ENCODE data around the gene GNAZ.

The GNAZ gene

GRCh38 chr22:23091760-23092159 is 21.4 kb downstream of the GNAZ start:
- no peak overlapping the region for H3K4me3 ChIP-seq (ENCODE audit: low read depth, low read length)

GRCh38 chr22:23092217-23092955 is 22.1 kb downstream of the GNAZ start:
- H3K4me3 ChIP-seq (ENCODE audit: low read depth, low read length) = no peak overlapping the region

DNA sequence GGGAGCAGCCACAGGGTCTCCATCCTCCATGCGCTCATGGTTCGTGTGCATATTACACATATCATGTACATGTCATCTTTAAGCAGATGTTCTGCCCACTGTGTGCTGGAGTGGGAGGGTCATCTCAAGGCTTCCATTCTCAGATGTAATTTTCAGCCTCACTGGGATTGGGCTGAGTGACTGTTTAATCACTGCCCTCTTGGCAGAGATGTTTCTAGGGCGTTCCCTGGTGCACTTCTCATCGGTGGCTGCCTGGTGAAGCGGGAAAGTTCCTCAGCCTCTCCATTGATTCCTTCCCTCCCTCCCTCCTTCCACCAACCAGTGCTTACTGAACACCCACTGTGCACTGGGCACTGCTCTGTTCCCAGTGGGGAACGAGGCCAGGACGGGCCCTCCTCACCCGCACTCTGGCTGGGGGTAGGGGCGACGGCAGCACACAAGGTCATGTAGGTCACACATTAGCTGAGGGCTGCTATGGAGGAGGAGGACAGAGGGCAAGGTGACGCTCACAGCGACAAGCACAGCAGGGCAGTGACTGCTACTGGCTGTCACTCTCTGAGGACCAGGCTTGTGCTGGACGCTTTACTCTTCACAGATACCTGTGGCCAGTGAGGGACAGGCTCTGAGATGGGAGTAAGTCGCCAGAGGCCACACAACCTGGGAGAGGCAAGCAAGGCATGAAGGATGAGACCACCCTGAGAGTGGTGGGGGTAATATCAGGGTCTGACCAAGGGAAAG is 22.9 kb downstream of the GNAZ start:
- no peak overlapping the region for H3K4me3 ChIP-seq (ENCODE audit: low read depth, low read length)

DNA sequence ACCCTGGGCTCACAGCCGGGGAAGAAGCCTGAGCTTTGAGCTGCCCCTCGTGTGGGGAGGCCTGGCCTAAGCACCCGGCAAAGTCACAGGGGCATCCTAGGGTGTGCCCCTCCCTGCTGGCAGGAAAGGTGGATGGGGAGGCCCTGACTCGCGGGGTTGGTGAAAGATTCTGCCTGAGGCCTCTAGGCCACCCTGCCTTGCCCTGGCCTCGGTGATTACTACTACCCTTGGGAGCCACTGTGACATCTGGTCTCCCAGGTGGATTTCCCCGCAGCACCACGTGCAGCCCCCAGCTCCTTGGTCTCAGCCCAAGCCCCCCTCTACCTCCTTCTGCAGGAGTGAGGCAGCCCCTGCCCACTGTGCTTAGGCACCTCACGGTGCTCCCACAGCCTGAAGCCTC is 23.9 kb downstream of the GNAZ start:
- no peak overlapping the region for H3K4me3 ChIP-seq (ENCODE audit: low read depth, low read length)

DNA sequence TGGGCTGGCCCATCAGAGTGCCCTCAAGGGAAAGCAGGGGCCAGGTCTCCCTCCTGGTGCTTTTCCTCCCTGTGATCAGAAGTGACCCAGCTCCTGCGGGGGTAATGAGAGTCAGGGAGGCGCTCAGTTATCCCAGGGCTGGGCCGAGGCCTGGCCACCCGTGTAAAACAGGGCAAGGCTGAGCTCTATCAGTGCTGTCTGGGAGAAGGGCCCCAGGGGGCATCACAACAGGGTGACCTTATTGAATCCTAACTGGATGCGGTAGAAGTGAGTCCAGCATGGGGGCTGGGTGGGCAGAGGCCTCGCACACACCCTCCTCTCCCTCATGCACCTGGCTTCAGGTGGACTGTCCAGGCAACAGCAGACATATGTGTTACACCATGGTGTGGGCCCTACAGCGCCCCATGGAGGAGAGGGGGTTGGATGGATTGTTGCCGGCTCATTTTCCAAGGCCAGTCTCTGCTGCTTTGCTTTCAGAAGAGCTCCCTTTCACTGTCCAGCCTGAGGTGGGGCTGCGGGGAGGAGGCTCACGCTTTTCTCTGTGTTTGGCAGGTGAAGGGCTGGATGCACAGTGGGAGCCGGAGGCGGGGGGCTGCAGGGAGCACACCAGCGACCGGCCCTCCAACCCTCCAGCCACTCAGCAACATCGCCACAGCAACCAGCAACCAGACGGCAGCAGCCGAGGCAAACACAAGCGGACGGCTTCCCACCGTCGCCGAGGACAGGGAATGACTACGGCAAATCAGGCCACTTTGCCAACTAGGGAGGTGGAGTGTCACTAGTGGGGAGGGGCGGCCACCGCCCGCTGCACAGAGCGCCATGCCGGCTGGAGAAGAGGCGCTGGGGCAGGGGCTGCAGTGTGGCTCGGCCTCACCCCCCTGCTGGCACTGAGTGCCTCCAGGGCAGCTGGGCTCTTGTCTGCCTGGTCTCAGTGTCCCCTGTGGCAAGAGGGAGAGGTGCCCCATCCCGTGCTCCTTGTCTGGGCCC is 24.7 kb downstream of the GNAZ start:
- no peak overlapping the region for H3K4me3 ChIP-seq (ENCODE audit: low read depth, low read length)

GRCh38 chr22:23095733-23096342 is 25.5 kb downstream of the GNAZ start:
- no peak overlapping the region for H3K4me3 ChIP-seq (ENCODE audit: low read depth, low read length)

- H3K4me3 ChIP-seq (ENCODE audit: low read depth, low read length) = no peak overlapping the region
Measured at GRCh38 chr22:23097412-23098229, 27.3 kb downstream of the GNAZ start.

GRCh38 chr22:23098230-23098705 is 27.9 kb downstream of the GNAZ start:
- H3K4me3 ChIP-seq (ENCODE audit: low read depth, low read length) = no peak overlapping the region

DNA sequence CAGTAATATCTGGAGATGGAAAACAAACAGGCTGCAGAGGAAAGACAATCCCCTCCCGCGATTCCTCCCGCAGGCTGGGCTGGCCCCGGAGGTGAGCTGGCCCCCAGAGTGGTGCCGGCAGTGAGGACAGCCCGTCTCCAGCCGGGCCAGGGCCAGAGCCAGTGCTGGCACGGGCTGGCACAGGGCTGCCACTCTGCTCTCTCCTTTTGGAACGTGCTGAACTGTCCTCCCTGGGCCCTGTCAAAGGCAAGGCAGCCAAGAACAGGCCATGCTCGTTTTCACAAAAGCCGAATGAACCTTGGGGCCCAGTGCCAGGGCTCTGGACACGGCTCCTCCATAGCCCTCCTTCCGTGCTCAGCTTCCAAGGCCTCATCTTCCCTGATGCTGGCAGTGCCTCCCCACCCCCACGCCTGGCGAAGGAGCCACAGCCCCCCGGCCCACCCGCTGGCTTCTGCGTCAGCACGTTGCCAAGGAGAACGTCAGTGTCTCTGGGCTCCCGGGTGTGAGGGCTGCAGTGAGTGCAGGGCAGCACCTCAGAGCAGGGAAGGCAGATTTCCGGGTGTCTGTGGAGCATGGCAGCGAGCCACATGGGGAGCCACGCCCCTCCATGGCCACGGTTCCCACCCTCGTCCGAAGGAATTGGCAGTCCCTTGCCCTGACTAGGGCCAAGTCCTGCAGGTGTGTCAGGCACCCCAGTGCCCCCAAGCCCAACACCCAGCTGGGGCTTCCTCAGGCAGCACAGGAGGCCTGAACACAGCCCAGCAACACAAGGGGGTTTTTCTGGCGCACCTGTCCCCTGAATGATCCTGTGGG is 28.6 kb downstream of the GNAZ start:
- H3K4me3 ChIP-seq (ENCODE audit: low read depth, low read length) = no peak overlapping the region

DNA sequence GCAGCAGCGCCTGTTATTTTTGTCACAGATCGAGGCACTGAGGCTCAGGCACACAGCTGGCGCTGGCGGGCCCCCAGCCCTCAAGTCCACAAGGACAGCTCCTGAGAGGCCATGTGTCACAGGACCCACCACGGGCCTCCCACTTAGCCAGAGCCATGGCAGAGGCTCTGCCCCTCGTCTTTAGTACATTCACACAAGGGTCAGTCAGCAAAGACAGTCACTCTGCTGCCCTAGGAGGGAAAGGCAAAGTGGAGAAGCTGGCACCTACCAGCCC is 29.1 kb downstream of the GNAZ start:
- H3K4me3 ChIP-seq (ENCODE audit: low read depth, low read length) = no peak overlapping the region

DNA sequence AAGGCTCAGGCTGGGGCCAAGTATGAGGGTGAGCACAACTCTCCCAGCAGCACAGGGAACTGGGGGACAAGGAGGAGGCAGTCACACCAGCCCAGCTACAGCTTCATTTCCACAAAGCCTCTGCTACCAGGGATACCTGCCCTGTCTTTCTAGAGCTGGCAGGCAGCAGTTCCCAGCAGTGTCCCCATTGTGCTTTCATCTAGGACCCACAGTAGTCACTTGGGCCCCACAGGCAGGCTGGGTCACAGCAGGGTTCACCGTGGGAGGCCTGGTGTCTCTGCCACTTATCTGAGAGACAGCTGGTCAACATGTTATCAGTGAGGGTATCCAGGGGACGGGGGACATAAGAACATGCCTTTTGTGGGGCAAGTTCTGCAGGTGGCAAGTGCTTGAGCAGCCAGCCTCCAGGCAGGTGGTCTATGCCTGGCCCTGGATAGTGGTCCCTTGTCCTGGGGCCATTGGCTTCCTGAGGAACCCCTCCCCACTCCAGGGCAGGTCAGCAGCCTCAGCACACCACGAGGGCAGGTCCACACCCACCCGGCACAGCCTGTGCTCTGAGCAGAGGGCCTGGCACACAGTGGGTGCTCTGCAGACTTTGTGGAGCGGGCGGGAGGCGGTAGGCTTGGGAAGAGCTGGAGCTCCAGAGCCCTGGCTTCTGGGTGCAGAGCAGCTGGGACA is 29.9 kb downstream of the GNAZ start:
- no peak overlapping the region for H3K4me3 ChIP-seq (ENCODE audit: low read depth, low read length)

GRCh38 chr22:23101524-23101923 is 31.2 kb downstream of the GNAZ start:
- no peak overlapping the region for H3K4me3 ChIP-seq (ENCODE audit: low read depth, low read length)

DNA sequence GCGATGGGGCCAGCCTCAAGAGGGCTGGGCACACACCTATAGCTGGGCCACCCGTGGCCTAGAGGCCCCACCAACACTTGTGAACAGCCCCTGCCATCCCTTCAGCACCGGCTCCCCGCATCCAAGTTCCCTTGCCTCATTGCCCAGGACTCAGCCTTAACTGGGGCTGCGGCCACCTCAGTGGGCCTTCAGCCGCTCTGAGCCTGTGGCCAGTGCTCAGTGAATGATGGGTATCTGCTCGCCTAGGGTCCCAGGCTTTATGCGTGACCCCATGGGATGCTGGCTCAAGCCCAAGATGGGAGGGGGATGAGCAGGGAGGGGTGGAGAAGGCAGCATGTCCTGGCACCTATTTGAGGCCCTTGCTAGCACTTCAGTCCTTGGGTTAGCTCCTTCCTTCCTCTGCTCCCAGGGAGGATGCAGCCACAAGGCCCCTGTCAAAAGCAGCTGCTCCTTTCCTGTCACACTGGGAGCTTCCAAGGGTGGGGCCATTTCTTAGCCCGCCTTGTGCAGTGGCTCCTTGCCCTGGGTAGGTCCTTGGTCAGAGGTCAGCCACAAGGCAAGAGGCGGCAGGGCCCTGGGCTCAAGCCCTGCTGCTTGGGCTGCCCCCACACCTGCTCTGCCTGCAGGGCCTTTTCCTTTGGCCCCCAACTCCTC is 31.8 kb downstream of the GNAZ start:
- H3K4me3 ChIP-seq (ENCODE audit: low read depth, low read length) = no peak overlapping the region

GRCh38 chr22:23102776-23103175 is 32.5 kb downstream of the GNAZ start:
- H3K4me3 ChIP-seq (ENCODE audit: low read depth, low read length) = no peak overlapping the region

DNA sequence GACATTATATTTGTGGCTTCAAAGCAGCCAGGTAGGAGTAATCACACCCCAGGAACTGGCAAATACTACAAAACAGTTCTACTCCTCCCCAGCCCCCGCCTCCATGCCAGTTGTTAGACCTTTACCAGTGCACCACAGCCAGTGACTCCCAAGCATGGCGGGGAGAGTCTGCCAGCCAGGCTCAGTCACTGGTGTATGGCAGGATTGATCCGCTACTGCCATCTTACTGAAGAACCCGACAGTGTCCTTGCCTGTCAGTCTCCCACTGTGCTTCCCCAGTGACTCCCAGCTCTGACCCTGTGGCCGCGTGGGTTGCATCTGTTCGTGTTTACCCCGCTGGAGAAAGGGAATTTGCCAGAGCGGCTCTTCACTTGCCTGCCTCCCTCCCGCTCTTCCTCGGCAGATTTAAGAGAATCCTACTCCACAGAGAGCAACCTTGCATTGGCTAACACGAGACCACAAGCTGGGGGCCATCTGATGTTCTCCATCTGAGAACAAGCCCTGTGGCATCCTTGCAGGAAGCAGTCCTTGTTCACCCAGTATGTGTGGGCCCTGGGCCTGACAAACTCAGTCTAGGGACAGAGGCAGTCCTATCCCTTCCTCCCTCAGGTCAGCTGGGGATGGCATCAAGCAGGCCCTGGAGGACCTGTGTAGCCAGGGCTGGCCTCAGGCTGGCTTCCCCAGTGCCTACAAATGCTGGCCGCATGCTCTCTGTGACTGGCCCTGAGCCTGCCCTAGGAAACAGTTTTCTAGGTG is 33.1 kb downstream of the GNAZ start:
- no peak overlapping the region for H3K4me3 ChIP-seq (ENCODE audit: low read depth, low read length)

DNA sequence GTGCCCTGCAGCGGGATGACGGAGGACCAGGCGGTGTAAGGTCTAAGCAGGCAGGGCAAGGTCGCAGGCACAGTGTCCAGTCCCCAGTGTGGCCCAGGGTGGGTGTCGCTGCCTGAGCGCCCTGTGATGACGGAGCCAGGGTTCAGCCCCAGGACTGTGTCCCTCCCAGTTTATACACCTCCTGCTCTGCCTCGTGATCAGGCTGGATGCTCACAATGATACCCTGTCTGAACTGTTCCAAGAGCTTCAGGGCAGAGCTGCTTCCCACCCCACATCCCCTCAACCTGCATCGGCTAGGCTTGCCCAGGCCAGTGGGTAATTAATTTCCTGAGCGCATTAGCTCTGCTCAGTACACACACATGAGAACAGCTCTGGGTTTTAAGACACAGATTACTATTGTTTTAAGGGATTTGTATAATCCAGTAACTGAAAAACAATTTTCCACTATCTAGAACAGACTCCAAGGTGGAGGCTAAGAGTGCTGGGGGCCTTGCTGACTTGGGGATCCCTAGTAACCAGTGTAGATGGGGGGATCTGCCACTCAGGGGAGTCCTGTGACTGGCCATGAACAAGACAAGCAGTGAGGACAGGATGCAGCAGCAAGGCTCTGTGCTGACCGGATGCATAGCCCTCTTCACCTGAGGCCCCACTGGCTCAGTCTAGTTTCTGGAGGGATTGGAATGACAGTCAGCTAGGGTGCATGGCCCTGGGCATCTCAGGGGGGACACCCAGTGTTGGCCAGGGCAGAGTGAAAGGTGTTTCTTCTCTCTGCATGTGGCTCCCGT is 34.1 kb downstream of the GNAZ start:
- H3K4me3 ChIP-seq (ENCODE audit: low read depth, low read length) = no peak overlapping the region

GRCh38 chr22:23105304-23105703 is 35.0 kb downstream of the GNAZ start:
- H3K4me3 ChIP-seq (ENCODE audit: low read depth, low read length) = no peak overlapping the region

Data from iPS-11a (cell line).